Activated B cell treated with CpG ODN at 0.5 μM for 24 hours (primary cell): ENCODE data around the gene CHN2. TPM values are rescaled to one million over a fixed set of nuclear protein-coding genes. Genes with fewer than 3 reads are reported as not detected.

Experiments used
- ATAC-seq: fragments of 200-7000 bp; cut with Tn5 transposase; one replicate; pipeline ENCODE4 v1.10.0; 2021; ENCODE audit warnings: low read depth, mild to moderate bottlenecking, moderate library complexity
- CTCF ChIA-PET: fragments of 350-600 bp; sonication (Branson Sonifier 250); formaldehyde crosslinking; loops from one replicate; lab custom pipeline; 2021; ENCODE audit warnings: antibody characterized with exemption; lab: Charles Lee
- POLR2A ChIA-PET: fragments of 350-600 bp; sonication (Branson Sonifier 250); formaldehyde crosslinking; loops from one replicate; lab custom pipeline; 2021; ENCODE audit warnings: antibody characterized with exemption; lab: Charles Lee
- DNase-seq: peaks from one replicate; pipeline ENCODE4 v3.0.0; 2022
- H3K27ac Mint-ChIP-seq: one replicate; pipeline ENCODE4 v1.8.0; 2020; ENCODE audit warnings: mixed read lengths
- H3K27me3 Mint-ChIP-seq: one replicate; pipeline ENCODE4 v1.8.0; 2021; ENCODE audit warnings: mixed read lengths
- H3K36me3 Mint-ChIP-seq: one replicate; pipeline ENCODE4 v1.8.0; 2021; ENCODE audit warnings: low read depth, mixed read lengths
- H3K4me1 Mint-ChIP-seq: one replicate; pipeline ENCODE4 v1.8.0; 2021; ENCODE audit warnings: mixed read lengths
- H3K4me3 Mint-ChIP-seq: one replicate; pipeline ENCODE4 v1.8.0; 2020; ENCODE audit warnings: mild to moderate bottlenecking, mixed read lengths
- H3K9me3 Mint-ChIP-seq: one replicate; pipeline ENCODE4 v1.8.0; 2020; ENCODE audit warnings: mixed read lengths
- intact Hi-C: fragments of 100-400 bp; cut with micrococcal nuclease; formaldehyde crosslinking; loops from one replicate; pipeline ENCODE4 v1.15.1; 2024
- total RNA-seq: library from RNA; stranded (reverse); gene quantifications from 2 replicates; pipeline ENCODE4 v1.2.3, GENCODE V29; 2022
- TF ChIP-seq, protein P1 (sequence below): fragments of 200-600 bp; IDR thresholded peaks from one replicate; pipeline ENCODE4 v1.8.0; 2022; ENCODE audit warnings: antibody characterized with exemption, mild to moderate bottlenecking

CHN2 gene
- total RNA-seq, 1 donor from 2014 or later: 1.8 TPM

DNA sequence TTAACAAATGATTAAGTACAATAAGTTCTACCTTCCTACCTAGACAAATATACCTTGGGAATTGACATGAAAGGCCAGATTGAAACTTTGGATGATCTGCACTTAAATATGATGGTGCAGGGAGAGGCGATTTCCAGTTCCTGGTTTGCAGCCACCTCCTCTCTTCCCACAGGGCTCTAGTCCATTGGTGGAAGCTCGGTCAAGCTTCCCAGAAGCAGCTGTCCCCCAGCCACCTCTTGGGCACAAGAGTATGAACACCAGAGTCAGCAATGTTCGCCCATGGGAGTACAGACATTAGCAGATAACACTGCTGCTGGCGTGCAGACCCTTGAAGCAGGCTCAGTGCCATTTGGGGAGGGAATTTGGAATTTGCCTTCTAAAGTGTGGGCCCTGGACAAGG is 46.8 kb upstream of the CHN2 start:
- H3K27me3 Mint-ChIP-seq: peaks cover 51% of the 10 kb centered on the region

DNA sequence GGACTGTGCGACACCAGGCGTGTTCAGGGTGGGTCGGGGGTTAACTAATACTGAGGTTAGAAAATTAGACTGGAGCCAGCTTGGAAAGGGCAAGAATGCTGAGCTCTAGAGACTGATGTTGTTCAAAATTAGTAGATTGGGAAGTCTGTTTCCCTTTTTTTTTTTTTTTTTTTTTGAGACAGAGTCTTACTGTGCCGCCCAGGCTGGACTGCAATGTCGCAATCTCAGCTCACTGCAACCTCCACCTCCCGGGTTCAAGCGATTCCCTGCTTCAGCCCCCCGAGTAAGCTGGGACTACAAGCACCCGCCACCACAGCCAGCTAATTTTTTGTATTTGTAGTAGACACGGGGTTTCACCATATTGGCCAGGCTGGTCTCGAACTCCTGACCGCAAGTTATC is 45.5 kb upstream of the CHN2 start:
- TF ChIP-seq, protein P1, sequence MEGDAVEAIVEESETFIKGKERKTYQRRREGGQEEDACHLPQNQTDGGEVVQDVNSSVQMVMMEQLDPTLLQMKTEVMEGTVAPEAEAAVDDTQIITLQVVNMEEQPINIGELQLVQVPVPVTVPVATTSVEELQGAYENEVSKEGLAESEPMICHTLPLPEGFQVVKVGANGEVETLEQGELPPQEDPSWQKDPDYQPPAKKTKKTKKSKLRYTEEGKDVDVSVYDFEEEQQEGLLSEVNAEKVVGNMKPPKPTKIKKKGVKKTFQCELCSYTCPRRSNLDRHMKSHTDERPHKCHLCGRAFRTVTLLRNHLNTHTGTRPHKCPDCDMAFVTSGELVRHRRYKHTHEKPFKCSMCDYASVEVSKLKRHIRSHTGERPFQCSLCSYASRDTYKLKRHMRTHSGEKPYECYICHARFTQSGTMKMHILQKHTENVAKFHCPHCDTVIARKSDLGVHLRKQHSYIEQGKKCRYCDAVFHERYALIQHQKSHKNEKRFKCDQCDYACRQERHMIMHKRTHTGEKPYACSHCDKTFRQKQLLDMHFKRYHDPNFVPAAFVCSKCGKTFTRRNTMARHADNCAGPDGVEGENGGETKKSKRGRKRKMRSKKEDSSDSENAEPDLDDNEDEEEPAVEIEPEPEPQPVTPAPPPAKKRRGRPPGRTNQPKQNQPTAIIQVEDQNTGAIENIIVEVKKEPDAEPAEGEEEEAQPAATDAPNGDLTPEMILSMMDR: no peak
- peaks cover 8% of the 10 kb centered on the region for H3K4me1 Mint-ChIP-seq
- POLR2A ChIA-PET: no interaction called here

More for the DNA sequence above, 46.8 kb upstream of the CHN2 start:
- Mint-ChIP-seq H3K27ac (no peak overlapping the region), H3K9me3 (no peaks in the 10 kb centered on the region), H3K4me3 (no peak overlapping the region), H3K36me3 (no peaks in the 10 kb centered on the region), H3K4me1 (peaks cover 8% of the 10 kb centered on the region)
- DNase-seq (no peak), ATAC-seq (no peak)
- intact Hi-C loops: no loop called here
- TF ChIP-seq, protein P1: no peak
- POLR2A ChIA-PET: no interaction called here
- CTCF ChIA-PET: no interaction called here

DNA sequence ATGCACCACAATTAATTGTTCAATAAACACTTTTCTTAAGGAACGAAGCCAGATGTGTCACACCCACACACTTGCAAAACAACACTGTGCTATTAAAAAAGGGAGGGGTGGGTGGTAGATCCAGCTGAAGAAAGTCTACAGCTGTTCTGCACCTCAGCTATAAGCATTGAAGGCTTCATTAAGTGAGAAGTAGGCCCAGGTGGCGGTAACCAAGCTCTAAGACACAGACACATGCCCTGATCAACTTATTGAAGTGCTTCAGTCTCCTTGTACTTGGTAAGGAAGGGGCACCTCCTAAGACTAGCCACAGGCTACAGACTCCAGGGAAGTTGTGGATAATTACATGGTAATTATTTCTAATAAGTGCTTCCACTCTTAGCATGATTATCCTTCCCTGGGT is 43.7 kb upstream of the CHN2 start:
- TF ChIP-seq, protein P1: no peak
- no peak for DNase-seq
- Mint-ChIP-seq H3K27me3 (peaks cover 38% of the 10 kb centered on the region), H3K27ac (no peak overlapping the region), H3K4me1 (peaks cover 7% of the 10 kb centered on the region), H3K36me3 (no peaks in the 10 kb centered on the region), H3K4me3 (no peak overlapping the region), H3K9me3 (peaks cover 2% of the 10 kb centered on the region)
- intact Hi-C loops: no loop called here
- CTCF ChIA-PET: interaction anchor here (1.4 kb wide), 1 partner anchor 39 kb away, joined by 3 read pairs; no protein-coding TSS in a partner anchor
- POLR2A ChIA-PET: no interaction called here
- no peak for ATAC-seq

More for the DNA sequence above, 45.5 kb upstream of the CHN2 start:
- CTCF ChIA-PET: no interaction called here
- DNase-seq: no peak
- no peaks in the 10 kb centered on the region for H3K36me3 Mint-ChIP-seq
- intact Hi-C loops: no loop called here
- H3K4me3 Mint-ChIP-seq: no peak overlapping the region
- H3K27ac Mint-ChIP-seq: no peak overlapping the region
- no peak for ATAC-seq
- no peaks in the 10 kb centered on the region for H3K9me3 Mint-ChIP-seq
- peaks cover 47% of the 10 kb centered on the region for H3K27me3 Mint-ChIP-seq

DNA sequence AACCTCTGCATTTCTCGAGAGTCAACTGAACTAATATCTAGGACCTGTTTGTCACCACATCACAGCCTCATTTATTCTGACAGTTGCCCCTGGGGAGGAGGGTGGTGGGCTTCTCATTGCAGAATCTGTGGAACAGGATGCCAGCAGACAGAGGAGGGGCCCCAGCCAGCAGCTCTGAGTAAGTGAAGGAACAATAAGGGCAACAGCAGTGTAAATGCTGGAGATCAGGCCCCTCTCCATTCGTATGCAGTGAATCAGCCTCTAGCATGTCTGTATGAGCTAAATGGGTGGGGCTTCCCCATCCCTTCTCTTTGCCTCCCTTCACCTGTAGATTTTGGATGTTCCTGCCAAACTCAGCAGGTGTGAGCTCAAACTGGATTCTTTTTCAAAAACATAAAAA is 40.5 kb upstream of the CHN2 start:
- no peak for ATAC-seq
- DNase-seq: no peak
- intact Hi-C loops: no loop called here
- Mint-ChIP-seq H3K27ac (no peak overlapping the region), H3K4me1 (no peaks in the 10 kb centered on the region), H3K4me3 (no peak overlapping the region), H3K9me3 (peaks cover 2% of the 10 kb centered on the region), H3K27me3 (peaks cover 27% of the 10 kb centered on the region), H3K36me3 (no peaks in the 10 kb centered on the region)
- ChIA-PET CTCF (no interaction called here), POLR2A (no interaction called here)
- TF ChIP-seq, protein P1: no peak

DNA sequence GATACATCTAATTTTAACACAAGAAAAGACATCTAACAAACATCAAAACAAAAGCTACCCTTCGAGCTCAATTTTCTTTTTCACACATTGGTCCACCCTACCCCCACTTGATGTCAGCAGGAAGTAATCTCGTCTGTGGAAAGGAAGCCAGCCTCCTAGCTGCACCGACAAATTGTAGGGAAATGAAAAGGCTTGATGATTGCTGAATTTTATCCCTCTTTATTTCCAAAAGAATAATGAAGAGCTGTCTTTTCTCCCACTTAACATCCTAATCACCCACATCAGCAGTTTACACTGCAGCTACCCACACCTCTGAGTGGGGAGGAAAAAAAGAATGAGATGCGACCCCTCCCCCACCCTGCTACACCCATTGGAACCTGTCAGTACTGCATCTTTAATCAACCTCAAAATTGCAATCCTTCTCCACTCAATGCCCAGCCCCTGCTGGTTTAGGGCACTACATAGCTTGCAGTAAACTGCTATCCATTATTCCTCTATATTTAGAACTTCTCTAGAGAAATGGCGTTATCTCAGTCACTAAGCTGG is 37.6 kb upstream of the CHN2 start:
- ATAC-seq (no peak), DNase-seq (no peak)
- H3K4me3 Mint-ChIP-seq: no peak overlapping the region
- no peaks in the 10 kb centered on the region for H3K4me1 Mint-ChIP-seq
- peaks cover 4% of the 10 kb centered on the region for H3K9me3 Mint-ChIP-seq
- POLR2A ChIA-PET: no interaction called here
- no peaks in the 10 kb centered on the region for H3K36me3 Mint-ChIP-seq
- peaks cover 29% of the 10 kb centered on the region for H3K27me3 Mint-ChIP-seq
- H3K27ac Mint-ChIP-seq: no peak overlapping the region
- TF ChIP-seq, protein P1: no peak
- intact Hi-C loops: no loop called here
- CTCF ChIA-PET: interaction anchor here (1.5 kb wide), 1 partner anchor 33 kb away, joined by 4 read pairs; no protein-coding TSS in a partner anchor
